OCI-M1 (cell line): ENCODE data around the gene DLG2.

Experiments
- DNase-seq: peaks from one replicate; lab custom pipeline; 2025; lab: John Stamatoyannopoulos, UW

DLG2 gene

DNA sequence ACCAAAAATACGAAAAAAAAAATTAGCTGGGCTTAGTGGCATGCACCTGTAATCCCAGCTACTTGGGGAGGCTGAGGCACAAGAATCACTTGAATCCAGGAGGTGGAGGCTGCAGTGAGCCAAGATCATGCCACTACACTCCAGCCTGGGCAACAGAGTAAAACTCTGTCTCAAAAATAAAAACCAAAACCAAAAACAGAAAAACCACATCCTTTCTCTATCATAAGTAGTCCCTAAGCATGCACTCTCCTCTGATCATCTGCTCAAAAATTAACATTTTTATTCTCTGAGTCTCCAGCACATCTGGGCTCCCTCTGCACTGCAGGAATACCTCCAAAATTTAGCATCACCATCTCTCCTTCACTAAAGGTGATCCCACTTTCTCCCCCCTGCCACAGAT lies 516.9 kb downstream of the DLG2 start:
- DNase-seq: peak; percentile 57

- peak; percentile 46 for DNase-seq
Observed at GRCh38 chr11:85109141-85109540, 518.0 kb downstream of the DLG2 start.

GRCh38 chr11:85105868-85106267 lies 521.3 kb downstream of the DLG2 start:
- DNase-seq: peak; percentile 51

GRCh38 chr11:85099522-85099921 lies 527.6 kb downstream of the DLG2 start:
- DNase-seq: no peak

- no peak for DNase-seq
Observed at GRCh38 chr11:85098996-85099395, 528.1 kb downstream of the DLG2 start.

DNA sequence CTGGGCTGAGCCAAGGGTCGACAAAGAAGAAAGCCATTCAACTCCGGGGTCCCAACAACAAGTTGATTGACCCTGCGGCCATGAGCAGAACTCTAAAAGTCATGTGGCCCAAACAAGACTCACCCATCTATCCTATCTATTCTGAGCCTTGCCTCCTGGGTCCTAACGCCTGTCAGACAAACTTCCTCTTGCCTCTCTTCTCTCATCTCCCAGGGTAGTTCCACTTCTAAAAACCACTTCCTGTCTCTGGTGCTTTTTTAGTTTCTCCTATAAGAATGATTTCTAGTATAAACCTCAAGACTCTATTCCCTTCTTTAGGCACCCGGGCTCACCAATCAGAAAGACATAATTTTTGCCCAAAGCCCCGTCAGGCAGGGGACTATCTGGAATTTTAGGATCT lies 530.2 kb downstream of the DLG2 start:
- peak; percentile 95 for DNase-seq

DNA sequence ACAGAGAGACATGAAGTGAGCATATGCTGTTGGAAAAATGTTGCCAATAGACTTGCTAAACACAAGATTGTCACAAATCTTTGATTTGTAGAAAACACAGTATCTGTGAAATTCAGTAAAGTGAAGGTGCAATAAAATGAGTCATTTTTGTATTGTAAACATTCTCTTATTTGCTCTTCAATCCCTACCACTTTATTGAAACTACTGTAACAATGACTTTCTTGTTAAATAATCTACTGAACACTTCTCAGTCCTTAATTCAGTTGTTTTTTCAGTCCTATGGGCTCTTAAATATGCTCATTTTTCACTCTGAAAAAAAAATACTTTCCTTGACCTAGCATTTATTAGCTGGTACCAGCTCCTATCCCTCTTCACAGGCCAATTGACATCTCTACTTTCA lies 531.9 kb downstream of the DLG2 start:
- DNase-seq: no peak

DNA sequence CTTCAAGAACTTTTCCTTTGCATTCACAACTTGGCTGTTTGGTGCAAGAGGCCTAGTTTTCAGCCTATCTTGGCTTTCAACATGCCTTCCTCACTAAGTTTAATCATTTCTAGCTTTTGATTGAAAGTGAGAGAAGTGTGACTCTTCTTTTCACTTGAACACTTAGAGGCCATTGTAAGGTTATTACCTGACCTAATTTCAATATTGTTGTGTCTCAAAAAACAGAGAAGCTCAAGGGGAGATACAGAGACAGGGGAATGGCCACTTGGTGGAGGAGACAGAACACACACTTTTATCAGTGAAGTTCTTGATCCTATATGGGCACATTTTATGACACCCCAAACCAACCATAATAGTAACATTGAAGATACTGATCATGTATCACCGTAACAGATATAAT lies 532.3 kb downstream of the DLG2 start:
- no peak for DNase-seq

DNA sequence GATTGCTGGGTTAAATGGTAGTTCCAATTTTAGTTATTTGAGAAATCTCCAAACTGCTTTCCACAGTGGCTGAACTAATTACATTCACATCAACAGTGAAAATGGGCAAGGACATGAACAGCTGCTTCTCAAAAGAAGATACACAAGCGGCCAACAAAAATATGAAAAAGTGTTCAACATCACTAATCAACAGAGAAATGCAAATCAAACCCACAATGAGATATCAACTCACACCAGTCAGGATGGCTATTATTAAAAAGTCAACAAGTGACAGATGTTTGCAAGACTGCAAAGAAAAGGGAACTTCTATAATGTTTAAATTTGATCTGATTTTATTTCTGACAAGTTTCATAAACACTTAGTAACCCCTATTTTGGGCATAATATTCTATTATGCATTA lies 537.5 kb downstream of the DLG2 start:
- no peak for DNase-seq

DNA sequence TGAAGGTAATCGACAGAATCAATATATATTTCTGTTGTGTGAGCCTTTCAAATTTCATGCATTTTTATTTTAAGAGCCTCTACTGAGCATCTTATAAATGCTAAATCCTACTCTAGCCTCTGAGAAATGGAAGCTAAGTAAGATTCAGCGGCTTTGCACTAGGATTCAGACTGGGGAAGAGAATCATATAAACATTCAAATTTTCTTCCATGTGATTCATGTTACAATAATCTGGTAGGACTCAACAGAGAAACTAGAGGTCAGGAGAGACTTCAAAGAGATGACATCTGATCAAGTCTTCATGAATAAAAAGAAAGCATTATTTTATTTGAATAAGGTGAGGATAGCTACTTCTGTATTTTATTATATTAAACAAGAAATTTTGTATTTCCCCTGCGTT lies 538.9 kb downstream of the DLG2 start:
- no peak for DNase-seq

DNA sequence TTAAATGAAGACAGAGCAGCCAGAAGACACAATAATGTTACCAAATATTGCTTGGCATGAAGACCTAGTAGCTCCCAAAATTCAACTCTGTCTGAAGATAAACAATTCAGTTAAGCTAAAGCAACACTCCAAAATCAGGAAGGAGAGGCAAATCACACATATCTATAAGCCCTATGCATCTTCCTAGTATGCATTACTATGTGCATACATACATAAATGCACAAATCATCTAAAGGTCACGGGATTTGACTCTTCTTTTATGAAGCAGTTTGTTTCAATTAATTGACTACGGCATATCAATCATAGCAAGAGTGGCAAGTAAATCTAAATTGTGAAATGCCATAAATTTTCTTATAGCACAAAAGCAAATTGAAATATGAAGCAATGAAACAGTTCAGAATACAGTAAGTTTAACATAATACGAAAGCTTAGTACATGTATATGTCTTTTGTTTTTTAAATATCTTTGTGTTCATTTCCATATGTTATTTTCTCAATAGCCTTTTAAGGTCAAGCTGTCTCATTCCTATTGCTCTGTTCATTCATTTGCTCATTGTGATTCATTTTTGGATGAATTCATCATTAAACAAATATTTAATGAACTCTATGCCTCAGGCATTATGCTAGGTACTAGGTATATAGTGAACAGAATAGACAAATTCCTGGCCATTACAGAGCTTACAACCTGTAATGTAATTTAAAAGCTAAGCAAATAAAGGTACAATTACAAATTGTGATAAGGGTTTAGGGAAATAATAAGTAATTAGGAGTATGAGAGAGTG lies 540.5 kb downstream of the DLG2 start:
- DNase-seq: no peak

- no peak for DNase-seq
Observed at GRCh38 chr11:85076535-85077330, 550.4 kb downstream of the DLG2 start.

GRCh38 chr11:85062659-85063058 lies 564.5 kb downstream of the DLG2 start:
- DNase-seq: no peak

- no peak for DNase-seq
Observed at GRCh38 chr11:85052636-85053035, 574.5 kb downstream of the DLG2 start.

DNA sequence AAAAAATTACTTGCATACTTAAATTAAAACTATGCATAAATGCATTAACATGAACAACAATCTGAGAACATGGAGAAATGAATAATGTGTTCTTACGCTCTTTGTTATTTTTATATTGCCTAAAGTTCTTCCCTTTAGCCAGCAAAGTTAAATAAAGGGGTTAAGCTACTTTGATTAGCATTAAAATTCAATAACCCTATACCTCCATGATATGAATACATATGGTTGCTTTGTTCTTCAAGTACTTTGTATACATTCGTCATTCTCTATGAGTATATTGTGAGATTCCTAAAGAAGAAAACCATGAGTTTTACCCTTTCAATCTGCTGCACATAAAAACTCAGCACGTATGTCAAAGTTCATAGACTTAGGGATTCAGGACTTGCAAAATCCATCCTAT lies 578.3 kb downstream of the DLG2 start:
- no peak for DNase-seq

GRCh38 chr11:85045716-85046115 lies 581.4 kb downstream of the DLG2 start:
- DNase-seq: no peak

DNA sequence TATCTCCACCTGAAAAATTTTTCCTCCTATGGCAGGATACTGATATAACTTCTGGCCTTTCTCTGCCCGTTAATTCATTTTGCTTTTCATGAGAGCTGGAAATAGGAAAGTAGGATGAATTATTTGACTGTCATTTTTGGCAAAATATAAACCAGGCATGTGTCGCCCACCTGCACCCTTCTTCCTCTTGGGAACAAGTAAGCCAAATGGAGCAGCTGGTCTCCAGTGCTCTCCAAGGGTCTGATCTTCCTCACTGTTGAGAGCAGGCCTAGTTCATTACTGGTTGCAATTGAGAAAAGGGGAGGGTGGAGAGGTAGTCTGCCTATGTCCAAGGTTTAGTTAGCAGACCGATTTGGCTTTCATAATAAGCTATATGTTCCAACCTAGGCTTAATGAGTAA lies 582.2 kb downstream of the DLG2 start:
- DNase-seq: no peak

DNA sequence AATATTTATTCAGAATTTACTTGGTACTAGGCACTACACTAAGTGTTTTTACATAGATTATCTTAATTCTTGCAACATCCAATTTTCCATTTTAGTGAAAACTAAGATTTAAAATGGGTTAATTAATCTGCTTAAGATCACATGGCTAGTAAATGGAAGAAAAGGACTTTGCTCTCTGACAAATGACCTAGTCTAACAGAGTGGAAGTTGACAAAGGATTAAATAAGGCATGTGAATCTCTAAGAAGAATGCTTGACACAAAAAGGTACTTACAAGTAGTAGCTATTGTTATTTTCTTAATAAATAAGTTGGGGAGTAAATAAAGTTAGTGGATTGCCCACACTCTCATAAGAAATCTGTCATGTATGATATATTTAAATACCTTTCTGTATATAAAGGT lies 584.8 kb downstream of the DLG2 start:
- DNase-seq: no peak

DNA sequence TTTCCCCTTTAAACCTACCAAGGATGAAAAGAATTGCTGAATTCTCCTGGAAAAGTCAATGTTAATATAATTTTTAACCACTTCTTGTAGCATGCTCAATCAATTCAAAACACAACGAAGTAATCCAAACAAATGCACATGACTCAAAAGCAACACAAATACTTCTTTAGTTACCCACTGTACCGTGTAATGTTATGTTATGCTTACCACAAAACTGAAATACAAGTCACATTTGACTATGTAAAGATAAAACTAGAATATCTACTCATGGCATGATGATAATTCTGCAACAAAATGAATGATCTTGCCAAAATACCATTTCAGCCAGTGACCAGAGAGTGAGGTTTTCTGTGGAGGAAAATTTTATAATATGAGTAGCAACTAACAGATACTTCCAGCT lies 587.0 kb downstream of the DLG2 start:
- DNase-seq: no peak

GRCh38 chr11:85029964-85030363 lies 597.2 kb downstream of the DLG2 start:
- DNase-seq: peak; percentile 78

DNA sequence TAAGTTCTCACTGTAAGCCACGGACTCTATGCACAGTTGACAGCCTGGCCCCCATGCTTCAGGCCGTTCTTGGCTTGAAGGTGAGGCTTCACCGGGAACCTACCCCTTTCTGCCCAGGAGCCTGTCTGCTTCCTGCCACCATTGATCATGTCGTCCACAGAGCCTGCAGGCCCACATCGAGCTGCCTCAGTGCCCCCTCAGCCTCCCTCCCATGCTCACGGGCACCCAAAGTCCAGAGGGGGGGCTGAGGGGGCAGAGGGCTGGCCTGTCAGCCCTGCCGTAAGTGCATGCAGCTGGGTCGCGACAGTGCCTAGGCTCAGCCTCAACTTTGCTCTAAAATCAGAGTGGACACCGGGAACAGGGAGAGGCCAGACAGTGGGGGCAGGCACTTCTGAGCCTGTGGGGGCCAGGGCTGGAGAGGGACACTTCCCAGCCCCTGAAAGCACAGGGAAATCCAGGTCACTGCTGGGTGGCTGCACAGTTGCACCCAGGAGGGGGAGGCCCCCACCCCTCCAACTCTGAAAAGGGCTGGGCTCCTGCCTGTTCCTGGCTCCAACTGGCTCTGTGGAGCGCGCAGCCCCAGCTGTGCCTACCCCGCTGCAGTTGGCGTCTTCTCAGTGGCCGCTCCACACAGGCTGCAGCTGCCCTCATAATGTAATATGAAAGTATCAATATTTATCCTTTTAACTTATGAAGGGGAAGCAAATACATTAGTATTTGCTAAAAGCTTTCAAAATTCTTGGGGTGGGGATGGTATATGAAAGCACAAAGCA lies 598.6 kb downstream of the DLG2 start:
- DNase-seq: no peak

DNA sequence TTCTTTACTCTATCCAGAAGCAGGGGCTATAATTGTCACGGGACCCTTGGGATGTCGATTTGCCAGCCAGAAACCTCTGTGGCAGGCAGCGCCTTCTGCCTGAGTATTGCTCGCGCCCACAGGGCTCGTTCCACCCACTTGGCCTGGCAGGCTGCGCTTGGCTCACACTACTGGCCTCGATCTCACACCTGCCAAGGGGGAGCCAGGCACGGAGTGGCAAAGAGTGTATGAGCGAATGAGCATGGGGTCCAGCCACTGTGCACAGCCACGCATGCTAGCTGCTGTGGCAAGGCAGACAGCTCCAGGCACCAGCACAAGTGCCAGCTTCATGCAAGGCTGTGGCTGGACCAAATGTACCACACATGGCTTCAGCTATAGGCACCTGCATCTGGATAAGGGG lies 599.8 kb downstream of the DLG2 start:
- DNase-seq: no peak

- no peak for DNase-seq
Observed at GRCh38 chr11:85021058-85021457, 606.1 kb downstream of the DLG2 start.
